NCI-H146 (cell line): Measurements from ENCODE around the gene MEGF8.
A peak's percentile ranks its signal among the peaks of the same experiment; 100 is the strongest.

Experiments used
- DNase-seq: peaks from one replicate; lab custom pipeline; 2025; lab: John Stamatoyannopoulos, UW

The MEGF8 gene

GRCh38 chr19:42386974-42387707 is 61.7 kb downstream of the MEGF8 start:
- DNase-seq = peak; percentile 89

GRCh38 chr19:42388851-42389489 is 63.5 kb downstream of the MEGF8 start:
- DNase-seq = no peak

GRCh38 chr19:42389899-42390298 is 64.5 kb downstream of the MEGF8 start, which contains the start of gene CNFN:
CNFN (minus strand) TSS chr19:42390297; CDS start chr19:42389037, 1,260 bp downstream.
- DNase-seq = no peak

- DNase-seq = no peak
Observed at GRCh38 chr19:42392165-42392564, 66.7 kb downstream of the MEGF8 start.

GRCh38 chr19:42394751-42395150 is 69.3 kb downstream of the MEGF8 start:
- no peak for DNase-seq

GRCh38 chr19:42396381-42397262 is 71.2 kb downstream of the MEGF8 start:
- DNase-seq = peak; percentile 99

- DNase-seq = peak; percentile 35
Observed at GRCh38 chr19:42397263-42398166, 72.1 kb downstream of the MEGF8 start.

GRCh38 chr19:42400404-42400803 is 75.0 kb downstream of the MEGF8 start:
- DNase-seq = no peak

- DNase-seq = peak; percentile 77
Observed at GRCh38 chr19:42401365-42402303, 76.2 kb downstream of the MEGF8 start.

- no peak for DNase-seq
Observed at GRCh38 chr19:42402376-42403116, 77.1 kb downstream of the MEGF8 start.

GRCh38 chr19:42403586-42403985 is 78.2 kb downstream of the MEGF8 start:
- no peak for DNase-seq

- no peak for DNase-seq
Observed at GRCh38 chr19:42406111-42406510, 80.7 kb downstream of the MEGF8 start.

GRCh38 chr19:42407085-42407815 is 81.8 kb downstream of the MEGF8 start:
- no peak for DNase-seq

GRCh38 chr19:42407816-42408175 is 82.4 kb downstream of the MEGF8 start:
- no peak for DNase-seq

- no peak for DNase-seq
Observed at GRCh38 chr19:42409477-42409876, 84.0 kb downstream of the MEGF8 start.

- no peak for DNase-seq
Observed at GRCh38 chr19:42410371-42410770, 84.9 kb downstream of the MEGF8 start.

GRCh38 chr19:42411581-42412178 is 86.2 kb downstream of the MEGF8 start:
- DNase-seq = no peak

GRCh38 chr19:42412227-42412626 is 86.8 kb downstream of the MEGF8 start:
- no peak for DNase-seq

GRCh38 chr19:42412661-42413076 is 87.2 kb downstream of the MEGF8 start:
- no peak for DNase-seq
